WTC11 (cell line): ENCODE data around the gene ALLC. TPM values are rescaled to one million over a fixed set of nuclear protein-coding genes. Genes with fewer than 3 reads are reported as not detected.

Source experiments
- ATAC-seq: fragments of 200-7000 bp; cut with Tn5 transposase; 2 replicates; pipeline ENCODE4 v1.10.0; 2021; ENCODE audit warnings: mild to moderate bottlenecking, moderate library complexity
- CTCF ChIA-PET: fragments of 300-600 bp; sonication (Branson Sonifier 250); formaldehyde crosslinking; loops from one replicate; lab custom pipeline; 2021; ENCODE audit warnings: antibody characterized with exemption; lab: Charles Lee
- POLR2A ChIA-PET: fragments of 350-600 bp; sonication (Branson Sonifier 250); formaldehyde crosslinking; loops from one replicate; lab custom pipeline; 2021; ENCODE audit warnings: antibody characterized with exemption; lab: Charles Lee
- DNase-seq: peaks from one replicate; pipeline ENCODE4 v3.0.0; 2021; ENCODE audit warnings: low spot score
- H3K27ac Mint-ChIP-seq: 2 replicates; pipeline ENCODE4 v1.8.0; 2021; ENCODE audit warnings: mixed read lengths
- H3K27me3 Mint-ChIP-seq: 2 replicates; pipeline ENCODE4 v1.8.0; 2021; ENCODE audit warnings: low read depth, mild to moderate bottlenecking, moderate library complexity, mixed read lengths
- H3K36me3 Mint-ChIP-seq: 2 replicates; pipeline ENCODE4 v1.8.0; 2021; ENCODE audit warnings: mixed read lengths
- H3K4me1 Mint-ChIP-seq: 2 replicates; pipeline ENCODE4 v1.8.0; 2022; ENCODE audit warnings: mixed read lengths
- H3K4me3 Mint-ChIP-seq: 2 replicates; pipeline ENCODE4 v1.8.0; 2021; ENCODE audit warnings: mild to moderate bottlenecking, moderate library complexity, mixed read lengths
- H3K9me3 Mint-ChIP-seq: 2 replicates; pipeline ENCODE4 v1.8.0; 2021; ENCODE audit warnings: mixed read lengths
- AFF4 ChIP-seq: sonication (generic); formaldehyde crosslinking; IDR thresholded peaks from 2 replicates; pipeline ENCODE4 v1.8.1; 2023; ENCODE audit warnings: mild to moderate bottlenecking, missing genetic modification reagents, borderline replicate concordance
- AR ChIP-seq: fragments of 250-450 bp; sonication (Bioruptor Pico); IDR thresholded peaks from 2 replicates; pipeline ENCODE4 v1.9.0; 2021; ENCODE audit warnings: mild to moderate bottlenecking
- ATF1 ChIP-seq: sonication (generic); formaldehyde crosslinking; IDR thresholded peaks from 2 replicates; pipeline ENCODE4 v1.8.1; 2023; ENCODE audit warnings: mild to moderate bottlenecking, moderate library complexity, missing genetic modification reagents
- ELF4 ChIP-seq: sonication (generic); formaldehyde crosslinking; IDR thresholded peaks from 2 replicates; pipeline ENCODE4 v1.8.1; 2022; ENCODE audit warnings: low read depth, mild to moderate bottlenecking, moderate library complexity, missing genetic modification reagents
- ERG ChIP-seq: fragments of 250-450 bp; sonication (Bioruptor Pico); IDR thresholded peaks from 2 replicates; pipeline ENCODE4 v1.8.0; 2021; ENCODE audit warnings: mild to moderate bottlenecking
- ESRRA ChIP-seq: sonication (generic); formaldehyde crosslinking; IDR thresholded peaks from 2 replicates; pipeline ENCODE4 v1.8.1; 2022; ENCODE audit warnings: mild to moderate bottlenecking, missing genetic modification reagents, borderline replicate concordance
- FOXP1 ChIP-seq: sonication (generic); formaldehyde crosslinking; IDR thresholded peaks from 2 replicates; pipeline ENCODE4 v1.8.0; 2022; ENCODE audit warnings: missing genetic modification reagents, mild to moderate bottlenecking, moderate library complexity, borderline replicate concordance
- HMGXB4 ChIP-seq: sonication (generic); formaldehyde crosslinking; IDR thresholded peaks from 2 replicates; pipeline ENCODE4 v1.8.1; 2023; ENCODE audit warnings: mild to moderate bottlenecking, moderate library complexity, missing genetic modification reagents
- IRF2 ChIP-seq: sonication (generic); formaldehyde crosslinking; IDR thresholded peaks from 2 replicates; pipeline ENCODE4 v1.8.0; 2022; ENCODE audit warnings: low read depth, missing genetic modification reagents, borderline replicate concordance
- NR2C2 ChIP-seq: sonication (generic); formaldehyde crosslinking; IDR thresholded peaks from 2 replicates; pipeline ENCODE4 v1.8.0; 2022; ENCODE audit warnings: mild to moderate bottlenecking, missing genetic modification reagents
- NR3C1 ChIP-seq: sonication (generic); formaldehyde crosslinking; conservative IDR thresholded peaks from 2 replicates; pipeline ENCODE4 v1.8.1; 2023; ENCODE audit warnings: low read depth, mild to moderate bottlenecking, missing genetic modification reagents
- PREB ChIP-seq: sonication (generic); formaldehyde crosslinking; IDR thresholded peaks from 2 replicates; pipeline ENCODE4 v1.8.1; 2022; ENCODE audit warnings: mild to moderate bottlenecking, missing genetic modification reagents, moderate library complexity, borderline replicate concordance
- PRRX2 ChIP-seq: fragments of 250-450 bp; sonication (Bioruptor Pico); IDR thresholded peaks from 2 replicates; pipeline ENCODE4 v1.8.0; 2021; ENCODE audit warnings: mild to moderate bottlenecking
- SMAD3 ChIP-seq: sonication (generic); formaldehyde crosslinking; IDR thresholded peaks from 2 replicates; pipeline ENCODE4 v1.8.0; 2022; ENCODE audit warnings: missing genetic modification reagents, mild to moderate bottlenecking, borderline replicate concordance
- SOX15 ChIP-seq: fragments of 250-450 bp; sonication (Bioruptor Pico); IDR thresholded peaks from 2 replicates; pipeline ENCODE4 v1.9.0; 2021; ENCODE audit warnings: mild to moderate bottlenecking
- ZNF219 ChIP-seq: sonication (generic); formaldehyde crosslinking; IDR thresholded peaks from 2 replicates; pipeline ENCODE4 v1.8.0; 2023; ENCODE audit warnings: missing genetic modification reagents, mild to moderate bottlenecking, borderline replicate concordance
- ZNF396 ChIP-seq: fragments of 250-450 bp; sonication (Bioruptor Pico); IDR thresholded peaks from 2 replicates; pipeline ENCODE4 v1.8.0; 2021; ENCODE audit warnings: mild to moderate bottlenecking, moderate library complexity, borderline replicate concordance
- ZNF512 ChIP-seq: sonication (generic); formaldehyde crosslinking; IDR thresholded peaks from 2 replicates; pipeline ENCODE4 v1.8.1; 2022; ENCODE audit warnings: missing genetic modification reagents, borderline replicate concordance
- ZNF671 ChIP-seq: fragments of 250-450 bp; sonication (Bioruptor Pico); IDR thresholded peaks from 2 replicates; pipeline ENCODE4 v1.8.0; 2021; ENCODE audit warnings: mild to moderate bottlenecking
- total RNA-seq: library from RNA; stranded (reverse); gene quantifications from 3 replicates; pipeline ENCODE4 v1.2.3, GENCODE V29; 2021

Gene ALLC
- total RNA-seq, 1 experiment from 2014 or later: not detected

- TF ChIP-seq NR2C2 (CRISPR knock-in tag) (no peak), ESRRA (CRISPR knock-in tag) (no peak), ATF1 (CRISPR knock-in tag) (no peak)
Observed at GRCh38 chr2:3649581-3649980, 8.4 kb upstream of the ALLC start (continued).

- CTCF ChIA-PET: interaction anchor here (1.0 to 1.3 kb wide), 2 partner anchors 12 to 21 kb away, joined by 5 to 8 read pairs; no protein-coding TSS in a partner anchor
- Mint-ChIP-seq H3K4me1 (peaks cover 12% of the 10 kb centered on the region), H3K4me3 (peak overlapping the region; percentile 38; the same call in 1 of the 2 replicates), H3K27ac (no peak overlapping the region), H3K9me3 (peaks cover 3% of the 10 kb centered on the region; the same call in 1 of the 2 replicates), H3K27me3 (peaks cover 13% of the 10 kb centered on the region), H3K36me3 (no peaks in the 10 kb centered on the region)
- no peak for DNase-seq
- TF ChIP-seq SMAD3 (CRISPR knock-in tag) (no peak), SOX15 (CRISPR knock-in tag) (no peak), AR (CRISPR knock-in tag) (no peak), ZNF512 (no peak), FOXP1 (CRISPR knock-in tag) (no peak), NR3C1 (no peak), ERG (CRISPR knock-in tag) (no peak), HMGXB4 (CRISPR knock-in tag) (no peak), AFF4 (CRISPR knock-in tag) (no peak), ZNF396 (no peak), PREB (no peak), IRF2 (CRISPR knock-in tag) (no peak), NR2C2 (CRISPR knock-in tag) (no peak), ZNF219 (CRISPR knock-in tag) (no peak), ELF4 (no peak), ZNF671 (CRISPR knock-in tag) (no peak), PRRX2 (CRISPR knock-in tag) (no peak)
- POLR2A ChIA-PET: no interaction called here
- ATAC-seq: peak; percentile 2
Observed at GRCh38 chr2:3650140-3650920, 7.7 kb upstream of the ALLC start.
